Motor neuron (in vitro differentiated cells): ENCODE data around the gene SLC6A3. TPM values are rescaled to one million over a fixed set of nuclear protein-coding genes. Genes with fewer than 3 reads are reported as not detected.
"Not testable (repeated sequence)": the region's sequence is repeated elsewhere in the genome, so short reads cannot be mapped to it uniquely, and the experiment has no call there.

Experiments used
- ATAC-seq, 8 experiments: fragments of 200-7000 bp; cut with Tn5 transposase; replicated peaks in 6 of 8; 2 replicates each; pipeline ENCODE4 v1.8.0; 2021; ENCODE audit warnings: mild to moderate bottlenecking in 8 of 8, moderate library complexity in 8 of 8
- H3K27ac ChIP-seq, 2 donors: fragments of 250-450 bp; sonication (Bioruptor Pico); 2 replicates each; pipeline ENCODE4 v1.9.0; 2021; ENCODE audit warnings: antibody characterized with exemption in 2 of 2, mild to moderate bottlenecking in 2 of 2, moderate library complexity in 1 of 2
- H3K4me1 ChIP-seq, 2 donors: fragments of 250-450 bp; sonication (Bioruptor Pico); replicated peaks in 1 of 2; 2 replicates each; pipeline ENCODE4 v1.6.1; 2021; ENCODE audit warnings: antibody characterized with exemption in 2 of 2, mild to moderate bottlenecking in 2 of 2, moderate library complexity in 1 of 2
- H3K4me3 ChIP-seq, 5 donors: fragments of 250-450 bp; sonication (Bioruptor Pico); 2 replicates each; pipeline ENCODE4 v1.9.0; 2021; ENCODE audit warnings: antibody characterized with exemption in 5 of 5, mild to moderate bottlenecking in 5 of 5, moderate library complexity in 4 of 5
- WGBS, 10 experiments: fragments of 450-650 bp; shearing (Covaris generic); methylation state at CpG; one replicate each; pipeline ENCODE4 v1.0.0; 2022; 5-methylcytosine and 5-hydroxymethylcytosine counted together
- in situ Hi-C, 9 experiments: fragments of 400-800 bp; cut with MboI; loops; one replicate each; pipeline ENCODE4 v1.15.0; 2021; ENCODE audit warnings: low sequenced_read_pairs in 9 of 9, low pct_unique_long_range_greater_than_20kb in 2 of 9; ENCODE audit not compliant: unreplicated experiment in 9 of 9
- total RNA-seq, 8 experiments: library from RNA; unstranded; fragments of 300-600 nt; gene quantifications; 2 replicates each; pipeline versions ENCODE4 v1.2.3 to v1.2.4, GENCODE V29; 2022

The SLC6A3 gene
- total RNA-seq, 8 experiments from 2014 or later = 0.05 to 1.7 (median 0.52) TPM; not detected in 2

DNA sequence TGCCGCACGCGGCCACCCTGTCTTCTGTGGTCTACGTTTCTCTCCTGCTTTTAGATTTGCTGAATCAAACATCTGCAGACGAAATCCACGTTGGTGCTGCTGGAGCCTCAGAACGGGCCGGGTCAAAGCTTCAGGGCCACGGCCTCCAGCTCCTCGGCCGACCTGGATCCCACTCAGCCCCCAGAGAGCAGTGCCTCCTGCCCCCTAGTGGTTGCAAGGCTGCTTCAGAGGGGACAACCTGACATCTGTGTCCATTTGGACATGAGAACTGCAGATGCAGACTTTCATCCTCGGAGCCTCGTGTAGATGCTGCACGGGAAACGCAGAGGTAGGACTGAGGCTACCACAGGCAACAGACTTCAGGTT lies 23.0 kb upstream of the SLC6A3 start:
- H3K27ac ChIP-seq = no peak overlapping the region
- in situ Hi-C loops = no loop called here
- WGBS, 10 experiments = 40 to 95% (median 86%) methylated on average over 1 to 12 of the region's 15 CpGs; no CpG with 5 or more reads in 4 of the 10 experiments
- peaks cover 0 to 2% of the 10 kb centered on the region in 2 donors for H3K4me1 ChIP-seq
- peak in 6 of 8 experiments; percentile 45 to 65 (median 55) for ATAC-seq
- H3K4me3 ChIP-seq = no peak overlapping the region

DNA sequence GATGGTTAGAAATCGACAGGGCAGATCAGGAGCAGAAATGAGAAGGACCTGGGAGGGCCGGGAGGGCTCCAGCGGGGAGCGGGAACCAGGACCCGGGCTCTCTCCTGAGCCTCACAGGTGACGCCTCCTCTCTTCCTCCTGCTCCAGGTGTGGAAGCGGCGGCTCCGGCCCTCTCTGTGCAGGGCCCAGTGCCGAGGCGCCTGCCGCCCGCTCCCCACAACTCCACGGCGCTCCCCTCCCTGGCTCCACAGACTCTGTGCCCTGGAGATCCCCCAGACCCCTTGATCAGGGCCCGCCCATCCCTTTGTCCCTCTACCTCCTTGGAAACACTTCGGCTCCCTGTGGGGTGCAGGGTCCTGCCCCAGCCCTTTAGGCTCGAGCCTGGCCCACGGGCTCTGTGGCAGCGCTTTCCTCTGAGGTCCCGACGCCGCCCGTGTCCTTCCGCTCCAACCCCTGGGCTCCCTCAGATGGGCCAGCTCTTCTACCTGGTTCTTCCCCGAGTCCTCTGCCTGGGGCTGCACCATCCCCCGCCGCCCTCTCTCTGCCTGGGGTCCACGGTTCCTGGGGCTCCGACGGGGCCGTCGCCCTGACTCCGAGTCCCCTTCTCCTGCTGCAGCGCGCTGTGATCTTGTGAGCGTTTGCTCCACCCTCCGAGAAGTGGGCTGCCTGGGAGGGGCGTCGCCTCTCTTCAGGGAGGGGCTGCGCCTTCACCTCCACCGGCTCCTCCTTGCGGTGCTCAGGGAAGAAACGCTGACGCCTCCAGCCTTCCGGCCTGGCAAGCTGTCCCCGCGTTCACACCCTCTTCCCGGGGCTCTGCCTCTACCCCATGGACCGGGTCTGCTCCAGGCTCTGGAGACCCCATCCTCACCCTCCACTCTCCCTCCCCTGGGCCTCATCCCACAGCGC lies 22.4 kb upstream of the SLC6A3 start:
- ATAC-seq = peak in 4 of 8 experiments; percentile 19 to 26 (median 20)
- H3K27ac ChIP-seq = no peak overlapping the region

DNA sequence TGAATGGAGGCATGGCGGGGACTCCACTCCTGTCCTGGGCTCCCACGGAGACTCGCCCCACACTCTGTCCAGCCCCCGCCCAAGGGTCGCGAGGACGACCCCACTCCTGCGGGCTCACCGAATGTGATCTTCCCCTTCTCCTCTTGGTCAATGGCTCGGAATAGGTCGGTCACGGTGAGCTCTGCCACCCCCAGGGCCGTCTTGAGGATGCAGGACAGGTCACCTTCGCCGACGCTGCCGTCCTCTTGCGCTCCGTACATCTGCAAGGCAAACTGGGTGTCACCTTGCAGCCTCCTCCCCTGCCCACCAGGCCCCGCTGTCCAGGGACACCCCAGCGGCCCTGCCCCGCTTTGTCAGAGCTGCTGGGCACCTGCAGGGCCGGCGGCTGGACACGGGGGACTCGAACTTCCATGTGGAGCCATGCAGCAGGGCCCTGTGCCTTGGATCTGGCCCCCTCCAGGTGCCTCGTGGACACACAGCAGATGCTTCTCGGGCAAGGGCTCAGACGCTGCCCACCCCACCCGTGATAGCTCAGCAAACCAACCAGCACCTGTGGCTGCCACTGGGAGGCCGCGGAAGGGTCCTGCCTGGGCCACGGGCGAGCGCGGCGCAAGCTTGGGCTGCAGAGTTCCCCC lies 21.5 kb upstream of the SLC6A3 start:
- no peak overlapping the region for H3K4me3 ChIP-seq
- peaks cover 2% of the 10 kb centered on the region in 2 donors for H3K4me1 ChIP-seq
- H3K27ac ChIP-seq = no peak overlapping the region
- in situ Hi-C loops = no loop called here
- no peak for ATAC-seq
- WGBS, 10 experiments = 80 to 100% (median 100%) methylated on average over 1 to 6 of the region's 37 CpGs; no CpG with 5 or more reads in 7 of the 10 experiments

More for the DNA sequence above, 22.4 kb upstream of the SLC6A3 start:
- H3K4me1 ChIP-seq = peaks cover 1 to 2% of the 10 kb centered on the region in 2 donors
- in situ Hi-C loops = no loop called here
- H3K4me3 ChIP-seq = no peak overlapping the region
- 83 to 100% (median 93%) methylated on average over 1 to 14 of the region's 51 CpGs; no CpG with 5 or more reads in 6 of the 10 experiments for WGBS, 10 experiments

DNA sequence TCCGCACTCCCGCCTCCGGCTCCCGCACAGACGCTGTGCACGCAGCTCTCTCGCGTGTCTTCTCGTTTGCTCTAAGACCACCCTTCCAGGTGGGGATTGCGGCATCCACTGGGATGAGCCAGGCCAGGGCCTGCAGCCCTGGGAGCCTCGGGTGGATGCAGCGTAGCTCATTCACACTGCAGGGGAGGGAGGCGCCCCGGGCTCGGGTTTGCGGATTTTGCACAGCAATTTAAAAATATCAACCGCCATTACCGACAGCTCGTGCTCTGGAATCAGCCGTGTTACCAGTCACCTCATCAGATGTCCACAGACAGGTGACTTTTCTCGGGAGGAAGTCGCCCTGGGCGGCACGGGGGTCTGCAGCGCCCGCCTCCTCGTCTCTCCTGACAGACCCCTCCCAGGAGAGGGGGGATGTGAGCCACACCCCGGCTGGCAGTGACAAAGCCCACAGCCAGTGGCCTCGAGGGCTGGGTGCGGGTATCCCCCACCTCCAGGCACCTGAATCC lies 20.8 kb upstream of the SLC6A3 start:
- 94 to 100% (median 100%) methylated on average over 2 to 10 of the region's 30 CpGs; no CpG with 5 or more reads in 6 of the 10 experiments for WGBS, 10 experiments
- in situ Hi-C loops = no loop called here
- no peak overlapping the region for H3K27ac ChIP-seq
- H3K4me3 ChIP-seq = no peak overlapping the region
- H3K4me1 ChIP-seq = peaks cover 2% of the 10 kb centered on the region in 2 donors
- no peak for ATAC-seq

DNA sequence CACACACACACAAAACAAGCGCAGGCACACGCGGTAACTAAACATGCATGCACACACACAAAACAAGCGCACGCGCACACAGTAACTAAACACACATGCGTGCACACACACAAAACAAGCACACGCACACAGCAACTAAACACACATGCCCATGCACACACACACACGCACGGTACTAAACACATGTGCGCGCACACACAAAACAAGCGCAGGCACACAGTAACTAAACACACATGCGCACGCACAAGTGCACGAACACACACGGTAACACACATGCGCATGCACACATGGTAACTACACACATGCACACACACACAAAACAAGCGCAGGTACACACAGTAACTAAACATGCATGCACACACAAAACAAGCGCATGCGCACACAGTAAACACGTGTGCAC lies 19.9 kb upstream of the SLC6A3 start:
- Histone ChIP-seq H3K4me3 (no peak overlapping the region), H3K27ac (no peak overlapping the region), H3K4me1 (peaks cover 2% of the 10 kb centered on the region in 2 donors)
- ATAC-seq = no peak
- 93 to 100% (median 95%) methylated on average over 3 to 14 of the region's 22 CpGs; no CpG with 5 or more reads in 4 of the 10 experiments for WGBS, 10 experiments
- in situ Hi-C loops = no loop called here

DNA sequence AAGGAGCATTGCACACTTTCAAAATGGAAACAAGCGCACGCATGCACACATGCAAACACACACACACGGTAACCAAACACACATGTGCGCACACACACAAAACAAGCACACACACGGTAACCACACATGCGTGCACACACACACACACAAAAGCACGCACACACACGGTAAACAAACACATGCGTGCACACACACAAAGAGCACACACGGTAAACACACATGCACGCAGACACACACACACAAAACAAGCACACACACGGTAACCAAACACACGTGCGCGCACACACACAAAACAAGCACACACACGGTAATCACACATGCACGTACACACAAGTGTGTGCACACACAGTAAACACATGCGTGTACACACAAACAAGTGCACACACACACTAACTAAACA lies 19.3 kb upstream of the SLC6A3 start:
- 76 to 100% (median 95%) methylated on average over 1 to 9 of the region's 18 CpGs; no CpG with 5 or more reads in 2 of the 10 experiments for WGBS, 10 experiments
- in situ Hi-C loops = no loop called here

DNA sequence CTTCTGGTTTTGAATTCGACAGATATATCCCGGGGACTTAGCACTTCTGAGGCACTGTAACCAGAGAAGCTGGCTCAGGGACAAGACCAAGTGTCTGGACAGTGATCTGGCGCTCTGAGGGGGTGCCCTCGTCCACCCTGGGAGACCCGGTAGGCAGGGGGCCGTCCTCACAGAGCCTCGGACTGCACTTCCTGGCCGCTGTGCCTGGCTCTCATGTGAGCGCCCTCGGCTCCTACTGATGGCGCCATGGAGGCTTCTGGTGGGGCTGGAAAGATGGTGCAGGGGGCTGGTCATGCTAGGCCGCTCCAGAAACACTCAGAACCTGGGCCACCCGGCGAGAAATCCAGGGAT lies 18.8 kb upstream of the SLC6A3 start:
- H3K4me3 ChIP-seq = no peak overlapping the region
- in situ Hi-C loops = no loop called here
- WGBS, 10 experiments = 90 to 100% (median 93%) methylated on average over 1 to 9 of the region's 14 CpGs; no CpG with 5 or more reads in 7 of the 10 experiments
- no peak overlapping the region for H3K27ac ChIP-seq
- peaks cover 0 to 2% of the 10 kb centered on the region in 2 donors for H3K4me1 ChIP-seq
- no peak for ATAC-seq

More for the DNA sequence above, 19.3 kb upstream of the SLC6A3 start:
- peaks cover 0 to 2% of the 10 kb centered on the region in 2 donors for H3K4me1 ChIP-seq
- no peak for ATAC-seq
- H3K27ac ChIP-seq = no peak overlapping the region
- no peak overlapping the region for H3K4me3 ChIP-seq

DNA sequence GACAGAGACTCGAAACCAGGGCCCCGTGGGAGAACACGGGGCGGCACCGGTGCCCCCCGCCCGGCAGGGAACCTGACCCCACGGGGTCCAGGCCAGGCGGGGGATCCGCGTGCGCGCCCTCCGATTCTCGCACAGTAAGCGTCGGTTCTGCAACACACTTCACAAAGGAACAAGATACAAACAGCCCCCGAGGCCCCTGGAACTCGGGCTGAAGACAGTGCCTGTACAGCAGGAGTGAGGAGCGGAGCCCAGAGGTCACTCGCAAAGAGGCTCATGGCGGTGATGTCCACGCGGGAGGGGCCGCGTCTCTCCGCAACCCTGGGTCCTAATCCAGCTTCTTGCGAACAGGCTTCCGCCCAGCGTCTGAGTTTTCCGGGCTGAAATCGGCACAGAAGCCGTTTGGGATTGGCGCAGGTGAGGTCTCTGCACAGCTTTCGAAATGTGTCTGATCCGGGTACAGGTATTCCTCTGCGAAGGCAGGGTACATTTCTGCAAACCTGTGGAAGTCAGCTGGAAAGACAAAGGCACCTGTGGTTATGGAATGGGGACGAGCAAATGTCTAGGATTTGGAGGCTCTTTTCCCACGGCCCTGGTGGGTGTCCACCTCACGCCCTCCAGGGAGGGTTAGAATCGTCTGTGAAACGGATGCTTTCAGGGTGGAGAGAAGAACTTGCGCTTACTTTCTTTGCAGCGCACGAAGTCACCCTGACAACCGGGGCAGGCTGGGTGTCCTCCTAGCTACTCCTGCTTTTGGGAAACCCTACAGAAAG lies 18.3 kb upstream of the SLC6A3 start:
- H3K4me3 ChIP-seq = no peak overlapping the region
- no peak for ATAC-seq
- H3K27ac ChIP-seq = no peak overlapping the region
- in situ Hi-C loops = no loop called here
- WGBS, 10 experiments = 80 to 100% (median 93%) methylated on average over 1 to 16 of the region's 46 CpGs; no CpG with 5 or more reads in 3 of the 10 experiments
- peaks cover 0 to 2% of the 10 kb centered on the region in 2 donors for H3K4me1 ChIP-seq

DNA sequence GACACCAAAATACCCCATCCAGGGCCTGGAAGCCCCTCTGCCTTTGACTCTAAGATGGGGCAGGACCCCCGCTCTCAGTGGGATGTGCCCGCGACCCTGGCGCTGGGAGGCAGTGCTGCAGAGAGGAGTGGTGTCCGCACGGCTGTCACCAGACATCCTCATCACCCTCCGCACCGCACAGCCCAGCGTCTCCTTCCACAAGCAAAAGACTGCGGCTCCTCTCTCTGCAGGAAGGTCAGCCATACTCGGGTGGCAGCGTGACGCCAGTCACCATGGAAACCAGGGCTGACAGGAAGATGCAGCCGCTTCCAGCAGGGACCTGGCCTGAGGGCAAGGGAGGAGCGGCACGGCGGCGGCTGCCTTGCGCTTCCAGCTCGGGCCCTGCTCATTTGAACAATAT lies 17.1 kb upstream of the SLC6A3 start:
- WGBS, 10 experiments = 44 to 100% (median 69%) methylated on average over 3 to 14 of the region's 20 CpGs; no CpG with 5 or more reads in 4 of the 10 experiments
- peak in 5 of 8 experiments; percentile 58 to 92 (median 90) for ATAC-seq
- in situ Hi-C loops = no loop called here
- no peak overlapping the region for H3K4me3 ChIP-seq
- peaks cover 0 to 2% of the 10 kb centered on the region in 2 donors for H3K4me1 ChIP-seq
- H3K27ac ChIP-seq = peak overlapping the region in 1 of 2 donors; percentile 34

DNA sequence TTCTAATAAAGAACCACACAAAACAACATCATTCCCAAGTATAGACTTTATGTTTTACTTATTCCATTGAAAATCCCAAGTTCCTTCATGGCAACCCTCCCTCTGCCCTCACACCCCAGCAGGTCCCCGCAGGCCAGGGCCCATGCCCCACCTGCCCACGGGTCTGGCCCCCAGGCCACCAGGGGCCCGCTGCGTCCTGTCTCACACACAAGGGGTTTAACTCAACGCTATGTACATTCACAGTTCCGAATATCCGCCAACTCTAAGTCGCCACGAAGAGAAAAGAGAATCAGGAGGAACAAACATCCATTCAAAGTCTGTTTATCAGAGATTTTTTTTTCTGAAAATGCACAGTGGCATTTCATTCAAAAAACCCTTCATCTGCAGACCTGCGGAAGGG lies 16.2 kb upstream of the SLC6A3 start:
- Histone ChIP-seq H3K4me3 (no peak overlapping the region), H3K4me1 (peaks cover 0 to 2% of the 10 kb centered on the region in 2 donors), H3K27ac (no peak overlapping the region)
- no peak for ATAC-seq
- in situ Hi-C loops = no loop called here
- WGBS, 10 experiments = 90 to 100% (median 98%) methylated on average over 1 to 8 of the region's 10 CpGs; no CpG with 5 or more reads in 4 of the 10 experiments

DNA sequence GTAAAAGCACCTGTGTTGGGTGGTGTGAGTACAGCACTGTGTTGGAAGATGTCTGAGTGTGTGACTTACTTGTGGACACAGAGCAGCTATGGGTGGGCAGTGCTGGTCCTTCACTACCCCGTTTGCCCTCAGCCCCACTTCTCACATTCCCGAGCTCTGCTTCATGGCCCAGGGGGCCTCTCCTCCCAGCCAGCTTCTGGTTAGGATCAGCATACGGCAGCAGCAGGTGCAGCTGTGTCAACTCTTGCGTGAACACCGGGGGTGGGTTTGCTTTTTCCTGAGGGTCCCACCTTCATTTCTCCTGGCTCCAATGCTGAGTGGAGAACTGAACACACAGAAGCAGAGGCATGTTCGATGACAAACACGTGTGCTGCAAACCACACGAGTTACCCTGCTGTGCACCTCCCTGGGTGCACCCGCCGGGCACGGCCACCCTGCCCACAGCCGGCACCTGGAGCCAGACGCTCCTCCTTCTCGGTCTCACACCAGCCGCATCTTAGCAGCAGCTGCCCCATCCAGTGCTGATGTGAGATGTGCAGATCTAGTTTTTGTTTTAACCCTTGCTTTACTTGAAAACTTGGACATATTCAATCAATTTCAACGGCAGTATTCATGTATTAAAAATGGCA lies 14.9 kb upstream of the SLC6A3 start:
- H3K4me3 ChIP-seq = no peak overlapping the region
- H3K27ac ChIP-seq = no peak overlapping the region
- 0 to 100% (median 94%) methylated on average over 1 to 8 of the region's 16 CpGs; no CpG with 5 or more reads in 3 of the 10 experiments for WGBS, 10 experiments
- ATAC-seq = no peak
- in situ Hi-C loops = no loop called here
- H3K4me1 ChIP-seq = peaks cover 0 to 2% of the 10 kb centered on the region in 2 donors

DNA sequence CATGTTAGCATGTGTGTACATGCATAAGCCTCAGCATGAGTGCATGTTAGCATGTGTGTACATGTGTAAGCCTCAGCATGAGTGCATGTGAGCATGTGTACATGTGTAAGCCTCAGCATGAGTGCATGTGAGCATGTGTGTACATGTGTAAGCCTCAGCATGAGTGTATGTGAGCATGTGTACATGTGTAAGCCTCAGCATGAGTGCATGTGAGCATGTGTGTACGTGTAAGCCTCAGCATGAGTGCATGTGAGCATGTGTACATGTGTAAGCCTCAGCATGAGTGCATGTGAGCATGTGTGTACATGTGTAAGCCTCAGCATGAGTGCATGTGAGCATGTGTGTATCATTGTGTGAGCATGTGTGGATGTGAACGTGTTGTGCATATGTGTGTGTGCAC lies 14.2 kb upstream of the SLC6A3 start:
- WGBS, 10 experiments = 100% methylated on average over 1 to 2 of the region's 2 CpGs; no CpG with 5 or more reads in 8 of the 10 experiments
- in situ Hi-C loops = not testable (repeated sequence)

More for the DNA sequence above, 14.2 kb upstream of the SLC6A3 start:
- not testable (repeated sequence) for H3K27ac ChIP-seq, H3K4me3 ChIP-seq, H3K4me1 ChIP-seq, ATAC-seq
